ENCODE results near the gene RNF144A.

DNA sequence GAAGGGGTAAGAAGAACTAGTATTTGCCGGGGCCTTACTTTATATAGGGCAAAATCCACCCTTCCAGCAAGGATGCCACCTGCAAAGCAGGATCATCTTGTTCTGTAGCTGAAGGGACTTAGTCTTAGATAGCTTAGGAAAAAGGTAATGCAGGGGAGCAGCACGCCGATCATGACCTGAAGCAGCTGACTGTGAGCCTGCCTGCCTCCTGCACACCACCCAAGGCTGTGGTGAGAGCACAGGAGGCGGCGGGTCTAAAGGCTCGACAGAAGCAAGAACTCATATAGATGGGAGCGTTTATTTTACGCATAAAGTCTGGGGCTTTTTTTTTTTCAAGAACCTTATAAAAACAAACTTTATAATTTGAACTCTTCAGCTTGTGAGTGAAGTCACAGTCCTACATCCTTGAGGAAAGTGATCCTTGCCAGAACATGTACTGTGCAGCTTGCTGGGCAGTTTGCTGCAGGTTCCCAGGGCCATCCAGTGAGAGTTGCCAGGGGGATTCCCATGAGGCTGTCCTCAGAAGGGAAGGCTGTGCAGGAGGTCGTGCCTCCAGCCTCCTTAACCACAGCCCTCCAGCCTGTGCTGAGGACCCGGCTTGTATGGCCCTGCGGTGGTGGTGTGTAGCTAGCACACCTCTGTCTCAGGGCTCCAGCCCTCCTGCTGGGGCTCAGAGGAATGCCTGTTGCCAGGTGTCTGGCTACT, 92.1 kb downstream of the RNF144A start:
- TF ChIP-seq, protein P1, sequence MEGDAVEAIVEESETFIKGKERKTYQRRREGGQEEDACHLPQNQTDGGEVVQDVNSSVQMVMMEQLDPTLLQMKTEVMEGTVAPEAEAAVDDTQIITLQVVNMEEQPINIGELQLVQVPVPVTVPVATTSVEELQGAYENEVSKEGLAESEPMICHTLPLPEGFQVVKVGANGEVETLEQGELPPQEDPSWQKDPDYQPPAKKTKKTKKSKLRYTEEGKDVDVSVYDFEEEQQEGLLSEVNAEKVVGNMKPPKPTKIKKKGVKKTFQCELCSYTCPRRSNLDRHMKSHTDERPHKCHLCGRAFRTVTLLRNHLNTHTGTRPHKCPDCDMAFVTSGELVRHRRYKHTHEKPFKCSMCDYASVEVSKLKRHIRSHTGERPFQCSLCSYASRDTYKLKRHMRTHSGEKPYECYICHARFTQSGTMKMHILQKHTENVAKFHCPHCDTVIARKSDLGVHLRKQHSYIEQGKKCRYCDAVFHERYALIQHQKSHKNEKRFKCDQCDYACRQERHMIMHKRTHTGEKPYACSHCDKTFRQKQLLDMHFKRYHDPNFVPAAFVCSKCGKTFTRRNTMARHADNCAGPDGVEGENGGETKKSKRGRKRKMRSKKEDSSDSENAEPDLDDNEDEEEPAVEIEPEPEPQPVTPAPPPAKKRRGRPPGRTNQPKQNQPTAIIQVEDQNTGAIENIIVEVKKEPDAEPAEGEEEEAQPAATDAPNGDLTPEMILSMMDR (IDR thresholded peaks at IDR 0.05) = no peak
- TF ChIP-seq FOXJ3 (CRISPR knock-in tag; IDR thresholded peaks at IDR 0.05; ENCODE audit: borderline replicate concordance) (no peak), NFYB (CRISPR knock-in tag; conservative IDR thresholded peaks at IDR 0.05; ENCODE audit: low read depth) (no peak), NR3C1 (CRISPR knock-in tag; conservative IDR thresholded peaks at IDR 0.05; ENCODE audit: low read depth) (no peak), HMGXB4 (CRISPR knock-in tag; IDR thresholded peaks at IDR 0.05) (no peak), SP1 (CRISPR knock-in tag; conservative IDR thresholded peaks at IDR 0.05) (no peak), ZNF121 (CRISPR knock-in tag; IDR thresholded peaks at IDR 0.05) (no peak), ELF4 (CRISPR knock-in tag; IDR thresholded peaks at IDR 0.05; ENCODE audit: low read depth) (no peak)
- TF ChIP-seq, protein P2, sequence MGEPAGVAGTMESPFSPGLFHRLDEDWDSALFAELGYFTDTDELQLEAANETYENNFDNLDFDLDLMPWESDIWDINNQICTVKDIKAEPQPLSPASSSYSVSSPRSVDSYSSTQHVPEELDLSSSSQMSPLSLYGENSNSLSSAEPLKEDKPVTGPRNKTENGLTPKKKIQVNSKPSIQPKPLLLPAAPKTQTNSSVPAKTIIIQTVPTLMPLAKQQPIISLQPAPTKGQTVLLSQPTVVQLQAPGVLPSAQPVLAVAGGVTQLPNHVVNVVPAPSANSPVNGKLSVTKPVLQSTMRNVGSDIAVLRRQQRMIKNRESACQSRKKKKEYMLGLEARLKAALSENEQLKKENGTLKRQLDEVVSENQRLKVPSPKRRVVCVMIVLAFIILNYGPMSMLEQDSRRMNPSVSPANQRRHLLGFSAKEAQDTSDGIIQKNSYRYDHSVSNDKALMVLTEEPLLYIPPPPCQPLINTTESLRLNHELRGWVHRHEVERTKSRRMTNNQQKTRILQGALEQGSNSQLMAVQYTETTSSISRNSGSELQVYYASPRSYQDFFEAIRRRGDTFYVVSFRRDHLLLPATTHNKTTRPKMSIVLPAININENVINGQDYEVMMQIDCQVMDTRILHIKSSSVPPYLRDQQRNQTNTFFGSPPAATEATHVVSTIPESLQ (CRISPR knock-in tag; IDR thresholded peaks at IDR 0.05) = no peak
